ENCODE results near the gene CPEB4. TPM values are rescaled to one million over a fixed set of nuclear protein-coding genes. Genes with fewer than 3 reads are reported as not detected.

Gene CPEB4
- total RNA-seq, 1 donor from 2014 or later, result 27.9 TPM

- Histone ChIP-seq H3K27me3 (ENCODE audit: control insufficient read depth, insufficient read depth, low read length) (no peaks in the 10 kb centered on the region), H3K36me3 (ENCODE audit: control insufficient read depth, insufficient read depth, low read length) (no peaks in the 10 kb centered on the region), H3K4me3 (ENCODE audit: low read depth, low read length) (no peak overlapping the region)
- DNase-seq (ENCODE audit: low read depth), result no peak
- no peak for TF ChIP-seq CTCF (IDR thresholded peaks at IDR 0.05; ENCODE audit: insufficient read depth, low read length, severe bottlenecking)
- FAIRE-seq, result no peak
These were observed 30.9 kb upstream of the CPEB4 start for GRCh38 chr5:173857234-173857633.

- Histone ChIP-seq H3K4me3 (ENCODE audit: low read depth, low read length) (no peak overlapping the region), H3K27me3 (ENCODE audit: control insufficient read depth, insufficient read depth, low read length) (no peaks in the 10 kb centered on the region), H3K36me3 (ENCODE audit: control insufficient read depth, insufficient read depth, low read length) (no peaks in the 10 kb centered on the region)
- FAIRE-seq, result no peak
- TF ChIP-seq CTCF (IDR thresholded peaks at IDR 0.05; ENCODE audit: insufficient read depth, low read length, severe bottlenecking), result no peak
- no peak for DNase-seq (ENCODE audit: low read depth)
These were observed 30.0 kb upstream of the CPEB4 start for GRCh38 chr5:173858021-173858669.

- FAIRE-seq, result no peak
- Histone ChIP-seq H3K4me3 (ENCODE audit: low read depth, low read length) (no peak overlapping the region), H3K36me3 (ENCODE audit: control insufficient read depth, insufficient read depth, low read length) (no peaks in the 10 kb centered on the region), H3K27me3 (ENCODE audit: control insufficient read depth, insufficient read depth, low read length) (no peaks in the 10 kb centered on the region)
- no peak for DNase-seq (ENCODE audit: low read depth)
- no peak for TF ChIP-seq CTCF (IDR thresholded peaks at IDR 0.05; ENCODE audit: insufficient read depth, low read length, severe bottlenecking)
These were observed 29.3 kb upstream of the CPEB4 start for GRCh38 chr5:173858670-173859407.

GRCh38 chr5:173859408-173860159 lies 28.6 kb upstream of the CPEB4 start:
- H3K27me3 ChIP-seq (ENCODE audit: control insufficient read depth, insufficient read depth, low read length), result no peaks in the 10 kb centered on the region
- TF ChIP-seq CTCF (IDR thresholded peaks at IDR 0.05; ENCODE audit: insufficient read depth, low read length, severe bottlenecking), result no peak
- H3K36me3 ChIP-seq (ENCODE audit: control insufficient read depth, insufficient read depth, low read length), result no peaks in the 10 kb centered on the region
- H3K4me3 ChIP-seq (ENCODE audit: low read depth, low read length), result no peak overlapping the region
- DNase-seq (ENCODE audit: low read depth), result no peak
- FAIRE-seq, result no peak

GRCh38 chr5:173862047-173862477 lies 26.1 kb upstream of the CPEB4 start:
- H3K36me3 ChIP-seq (ENCODE audit: control insufficient read depth, insufficient read depth, low read length), result no peaks in the 10 kb centered on the region
- no peak for FAIRE-seq
- no peak for TF ChIP-seq CTCF (IDR thresholded peaks at IDR 0.05; ENCODE audit: insufficient read depth, low read length, severe bottlenecking)

More at GRCh38 chr5:173862047-173862477, 26.1 kb upstream of the CPEB4 start:
- DNase-seq (ENCODE audit: low read depth), result no peak
- Histone ChIP-seq H3K27me3 (ENCODE audit: control insufficient read depth, insufficient read depth, low read length) (no peaks in the 10 kb centered on the region), H3K4me3 (ENCODE audit: low read depth, low read length) (no peak overlapping the region)

Data from bronchial epithelial cell (primary cell).